Measurements from ENCODE around the gene HADHB.

The HADHB gene

DNA sequence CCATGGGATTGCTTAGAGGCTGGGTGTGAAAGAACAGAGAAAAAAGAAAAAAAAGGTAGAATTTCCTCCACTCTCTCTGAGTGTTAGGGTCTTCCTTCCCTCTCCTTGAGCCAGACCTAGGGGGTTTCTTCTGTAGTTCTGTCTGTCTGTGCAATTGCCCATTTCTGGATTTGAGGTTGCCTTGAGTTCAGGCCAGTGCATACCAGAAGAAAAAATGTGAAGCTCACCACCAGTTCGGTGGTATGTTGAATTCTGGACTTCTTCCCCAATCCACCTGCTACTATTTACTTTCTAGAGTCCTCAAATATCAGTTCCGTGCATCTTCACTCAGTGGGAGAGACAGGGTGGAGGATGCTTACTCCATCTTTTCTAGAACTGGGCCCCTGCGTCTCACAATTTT, 85.9 kb downstream of the HADHB start:
- TF ChIP-seq, protein P1, sequence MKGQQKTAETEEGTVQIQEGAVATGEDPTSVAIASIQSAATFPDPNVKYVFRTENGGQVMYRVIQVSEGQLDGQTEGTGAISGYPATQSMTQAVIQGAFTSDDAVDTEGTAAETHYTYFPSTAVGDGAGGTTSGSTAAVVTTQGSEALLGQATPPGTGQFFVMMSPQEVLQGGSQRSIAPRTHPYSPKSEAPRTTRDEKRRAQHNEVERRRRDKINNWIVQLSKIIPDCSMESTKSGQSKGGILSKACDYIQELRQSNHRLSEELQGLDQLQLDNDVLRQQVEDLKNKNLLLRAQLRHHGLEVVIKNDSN (IDR thresholded peaks at IDR 0.05), result no peak
- TF ChIP-seq, protein P2, sequence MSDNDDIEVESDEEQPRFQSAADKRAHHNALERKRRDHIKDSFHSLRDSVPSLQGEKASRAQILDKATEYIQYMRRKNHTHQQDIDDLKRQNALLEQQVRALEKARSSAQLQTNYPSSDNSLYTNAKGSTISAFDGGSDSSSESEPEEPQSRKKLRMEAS (IDR thresholded peaks at IDR 0.05), result no peak

DNA sequence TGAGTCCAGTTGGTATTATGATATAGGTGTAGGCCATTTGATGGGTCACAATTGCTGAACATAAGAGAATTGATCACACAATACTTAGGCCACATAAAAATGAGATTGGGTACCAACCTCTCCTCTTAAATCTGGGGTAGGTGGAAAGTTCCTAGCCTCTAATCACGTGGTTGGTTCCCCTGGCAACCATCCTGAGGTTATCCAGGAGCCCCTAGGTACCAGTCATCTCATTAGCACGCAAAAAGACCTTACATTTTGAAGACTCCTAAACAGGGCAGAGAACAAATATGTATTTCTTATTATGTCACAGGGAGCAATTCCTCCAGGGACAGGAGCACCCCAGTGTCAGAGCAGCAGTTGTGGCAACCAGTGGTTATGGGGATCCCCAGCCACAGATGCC, 88.6 kb downstream of the HADHB start:
- TF ChIP-seq EGR1 (IDR thresholded peaks at IDR 0.05) (no peak), YY1 (IDR thresholded peaks at IDR 0.05; ENCODE audit: low read depth) (no peak), TEAD4 (IDR thresholded peaks at IDR 0.05) (no peak), CREB1 (IDR thresholded peaks at IDR 0.05; ENCODE audit: low read depth) (no peak), EP300 (IDR thresholded peaks at IDR 0.05; ENCODE audit: borderline replicate concordance) (no peak), FOXM1 (IDR thresholded peaks at IDR 0.05; ENCODE audit: borderline replicate concordance, low read depth) (no peak), CEBPB (IDR thresholded peaks at IDR 0.05) (no peak), ZBTB7A (IDR thresholded peaks at IDR 0.05; ENCODE audit: low read depth) (no peak), RAD21 (IDR thresholded peaks at IDR 0.05; ENCODE audit: low read depth) (no peak), TAF1 (IDR thresholded peaks at IDR 0.05; ENCODE audit: low read depth) (no peak), NFIC (IDR thresholded peaks at IDR 0.05) (no peak), TCF12 (IDR thresholded peaks at IDR 0.05; ENCODE audit: low read depth) (no peak)
- TF ChIP-seq, protein P1 (IDR thresholded peaks at IDR 0.05), result no peak
- TF ChIP-seq, protein P3, sequence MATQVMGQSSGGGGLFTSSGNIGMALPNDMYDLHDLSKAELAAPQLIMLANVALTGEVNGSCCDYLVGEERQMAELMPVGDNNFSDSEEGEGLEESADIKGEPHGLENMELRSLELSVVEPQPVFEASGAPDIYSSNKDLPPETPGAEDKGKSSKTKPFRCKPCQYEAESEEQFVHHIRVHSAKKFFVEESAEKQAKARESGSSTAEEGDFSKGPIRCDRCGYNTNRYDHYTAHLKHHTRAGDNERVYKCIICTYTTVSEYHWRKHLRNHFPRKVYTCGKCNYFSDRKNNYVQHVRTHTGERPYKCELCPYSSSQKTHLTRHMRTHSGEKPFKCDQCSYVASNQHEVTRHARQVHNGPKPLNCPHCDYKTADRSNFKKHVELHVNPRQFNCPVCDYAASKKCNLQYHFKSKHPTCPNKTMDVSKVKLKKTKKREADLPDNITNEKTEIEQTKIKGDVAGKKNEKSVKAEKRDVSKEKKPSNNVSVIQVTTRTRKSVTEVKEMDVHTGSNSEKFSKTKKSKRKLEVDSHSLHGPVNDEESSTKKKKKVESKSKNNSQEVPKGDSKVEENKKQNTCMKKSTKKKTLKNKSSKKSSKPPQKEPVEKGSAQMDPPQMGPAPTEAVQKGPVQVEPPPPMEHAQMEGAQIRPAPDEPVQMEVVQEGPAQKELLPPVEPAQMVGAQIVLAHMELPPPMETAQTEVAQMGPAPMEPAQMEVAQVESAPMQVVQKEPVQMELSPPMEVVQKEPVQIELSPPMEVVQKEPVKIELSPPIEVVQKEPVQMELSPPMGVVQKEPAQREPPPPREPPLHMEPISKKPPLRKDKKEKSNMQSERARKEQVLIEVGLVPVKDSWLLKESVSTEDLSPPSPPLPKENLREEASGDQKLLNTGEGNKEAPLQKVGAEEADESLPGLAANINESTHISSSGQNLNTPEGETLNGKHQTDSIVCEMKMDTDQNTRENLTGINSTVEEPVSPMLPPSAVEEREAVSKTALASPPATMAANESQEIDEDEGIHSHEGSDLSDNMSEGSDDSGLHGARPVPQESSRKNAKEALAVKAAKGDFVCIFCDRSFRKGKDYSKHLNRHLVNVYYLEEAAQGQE (IDR thresholded peaks at IDR 0.05; ENCODE audit: low read depth), result no peak
- TF ChIP-seq, protein P2 (IDR thresholded peaks at IDR 0.05), result no peak

DNA sequence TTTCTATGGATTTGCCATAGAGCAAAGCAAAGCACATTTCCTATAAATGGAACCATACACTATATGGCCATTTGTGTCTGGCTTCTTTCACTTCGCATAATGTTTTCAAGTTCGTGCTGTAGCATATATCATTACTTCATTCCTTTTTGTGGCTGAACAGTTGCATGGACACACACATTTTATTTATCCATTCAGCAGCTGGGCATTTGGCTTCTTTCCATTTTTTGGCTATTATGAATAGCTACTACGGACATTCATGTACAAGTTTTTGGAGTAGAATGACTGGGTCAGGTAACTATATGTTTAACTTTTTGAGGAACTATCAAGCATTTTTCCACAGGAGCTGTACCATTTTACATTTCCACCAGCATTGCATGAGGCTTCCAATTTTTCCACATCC, 90.5 kb downstream of the HADHB start:
- TF ChIP-seq TCF12 (IDR thresholded peaks at IDR 0.05; ENCODE audit: low read depth) (no peak), YY1 (IDR thresholded peaks at IDR 0.05; ENCODE audit: low read depth) (no peak), NFIC (IDR thresholded peaks at IDR 0.05) (no peak), TEAD4 (IDR thresholded peaks at IDR 0.05) (no peak), EGR1 (IDR thresholded peaks at IDR 0.05) (no peak)
- TF ChIP-seq, protein P1 (IDR thresholded peaks at IDR 0.05), result no peak

DNA sequence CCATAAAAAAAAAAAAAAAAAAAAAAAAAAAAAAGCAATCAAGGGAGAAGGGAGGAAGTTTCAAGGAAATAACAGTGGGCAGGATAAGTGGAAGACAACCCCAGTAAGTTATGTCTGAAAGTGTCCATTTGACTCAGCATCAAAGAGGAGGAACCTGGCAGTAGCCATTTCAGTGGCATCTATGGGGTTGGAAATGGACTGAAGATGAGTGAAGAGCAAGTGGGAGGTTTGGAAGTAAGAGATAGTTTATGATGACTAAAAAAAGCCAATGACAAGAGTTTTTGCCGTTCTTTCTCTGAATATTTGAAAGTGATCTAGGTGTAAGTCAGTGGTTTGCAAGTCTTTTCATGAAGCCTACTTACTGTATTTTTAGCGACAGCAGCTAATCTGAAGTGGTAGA, 92.0 kb downstream of the HADHB start:
- TF ChIP-seq RAD21 (IDR thresholded peaks at IDR 0.05; ENCODE audit: low read depth), result no peak
- TF ChIP-seq, protein P3 (IDR thresholded peaks at IDR 0.05; ENCODE audit: low read depth), result no peak
- no peak for TF ChIP-seq TCF12 (IDR thresholded peaks at IDR 0.05; ENCODE audit: low read depth)
- TF ChIP-seq ZBTB7A (IDR thresholded peaks at IDR 0.05; ENCODE audit: low read depth), result no peak
- no peak for TF ChIP-seq CREB1 (IDR thresholded peaks at IDR 0.05; ENCODE audit: low read depth)
- TF ChIP-seq CEBPB (IDR thresholded peaks at IDR 0.05), result no peak
- no peak for TF ChIP-seq EP300 (IDR thresholded peaks at IDR 0.05; ENCODE audit: borderline replicate concordance)
- no peak for TF ChIP-seq FOXM1 (IDR thresholded peaks at IDR 0.05; ENCODE audit: borderline replicate concordance, low read depth)
- no peak for TF ChIP-seq TAF1 (IDR thresholded peaks at IDR 0.05; ENCODE audit: low read depth)
- TF ChIP-seq, protein P2 (IDR thresholded peaks at IDR 0.05), result no peak
- TF ChIP-seq TEAD4 (IDR thresholded peaks at IDR 0.05), result no peak
- TF ChIP-seq, protein P1 (IDR thresholded peaks at IDR 0.05), result no peak
- no peak for TF ChIP-seq NFIC (IDR thresholded peaks at IDR 0.05)
- no peak for TF ChIP-seq YY1 (IDR thresholded peaks at IDR 0.05; ENCODE audit: low read depth)
- no peak for TF ChIP-seq EGR1 (IDR thresholded peaks at IDR 0.05)

DNA sequence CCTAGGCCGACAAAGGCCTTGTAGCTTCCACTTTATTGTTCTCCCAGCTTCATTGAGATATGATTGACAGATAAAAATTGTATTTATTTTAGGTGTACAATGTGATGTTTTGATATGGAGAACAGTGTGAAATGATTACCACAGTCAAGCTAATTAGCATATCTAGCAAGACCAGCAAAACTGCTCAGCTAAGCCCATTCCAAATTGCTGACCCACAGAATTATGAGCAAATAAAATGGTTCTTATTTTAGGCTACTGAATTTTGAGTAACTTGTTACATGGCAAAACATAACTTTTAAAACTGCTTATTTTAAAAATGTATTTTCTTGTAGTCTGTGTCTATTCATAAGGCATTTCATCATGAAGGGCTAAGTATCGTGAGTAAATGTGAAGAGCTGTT, 92.6 kb downstream of the HADHB start:
- TF ChIP-seq, protein P3 (IDR thresholded peaks at IDR 0.05; ENCODE audit: low read depth), result no peak
- no peak for TF ChIP-seq EGR1 (IDR thresholded peaks at IDR 0.05)
- TF ChIP-seq TCF12 (IDR thresholded peaks at IDR 0.05; ENCODE audit: low read depth), result no peak
